ENCODE results near the gene NEAT1.

- no peak for TF ChIP-seq CTCF (IDR thresholded peaks at IDR 0.05)
- TF ChIP-seq POLR2A (IDR thresholded peaks at IDR 0.05): no peak
These were observed 7.3 kb downstream of the NEAT1 start for GRCh38 chr11:65429724-65430405.

All from body of pancreas (tissue), 4 donors.